ENCODE measurements around the gene KANSL1.

Gene KANSL1

GRCh38 chr17:45992175-45992574, 201.1 kb downstream of the KANSL1 start:
- DNase-seq = no peak

GRCh38 chr17:45991341-45991740, 201.9 kb downstream of the KANSL1 start:
- no peak for DNase-seq

GRCh38 chr17:45990886-45991285, 202.3 kb downstream of the KANSL1 start:
- no peak for DNase-seq

DNA sequence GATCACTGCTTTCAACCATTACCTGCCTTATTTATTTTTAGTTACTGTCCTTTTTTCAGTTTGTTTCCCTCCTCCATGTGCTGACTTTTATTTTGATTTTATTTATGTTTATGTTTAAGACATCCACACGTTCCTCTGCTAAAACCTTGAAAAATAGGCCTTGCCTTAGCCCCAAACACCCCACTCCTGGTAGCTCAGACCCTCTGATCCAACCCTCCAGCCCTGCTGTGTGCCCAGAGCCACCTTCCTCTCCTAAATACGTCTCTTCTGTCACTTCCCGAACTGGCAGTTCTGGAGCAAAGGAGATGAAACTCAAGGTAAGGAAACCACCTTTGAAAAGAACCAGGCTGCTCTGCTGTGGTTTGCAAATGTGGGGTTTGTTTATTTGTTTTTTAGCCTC, 203.5 kb downstream of the KANSL1 start:
- DNase-seq = no peak

DNA sequence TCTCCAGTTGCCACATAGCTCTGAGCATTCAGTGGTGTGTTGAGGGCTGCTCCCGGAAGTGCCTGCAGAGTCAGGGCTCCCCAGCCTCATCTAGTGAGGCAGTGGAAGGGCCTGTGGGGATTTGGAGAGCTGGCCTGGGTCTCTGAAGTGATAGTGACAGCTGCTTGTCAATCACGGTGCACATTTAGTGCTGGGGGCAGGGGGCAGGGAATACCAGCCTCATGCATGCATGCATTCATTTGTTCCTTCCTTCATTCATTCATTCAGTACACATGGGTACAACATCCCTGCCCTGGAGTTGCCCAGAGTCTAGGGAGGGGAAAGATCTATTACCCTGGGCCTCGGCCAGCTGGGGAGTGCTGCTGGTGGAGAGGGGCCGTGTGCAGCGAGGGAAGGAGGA, 205.5 kb downstream of the KANSL1 start:
- no peak for DNase-seq

DNA sequence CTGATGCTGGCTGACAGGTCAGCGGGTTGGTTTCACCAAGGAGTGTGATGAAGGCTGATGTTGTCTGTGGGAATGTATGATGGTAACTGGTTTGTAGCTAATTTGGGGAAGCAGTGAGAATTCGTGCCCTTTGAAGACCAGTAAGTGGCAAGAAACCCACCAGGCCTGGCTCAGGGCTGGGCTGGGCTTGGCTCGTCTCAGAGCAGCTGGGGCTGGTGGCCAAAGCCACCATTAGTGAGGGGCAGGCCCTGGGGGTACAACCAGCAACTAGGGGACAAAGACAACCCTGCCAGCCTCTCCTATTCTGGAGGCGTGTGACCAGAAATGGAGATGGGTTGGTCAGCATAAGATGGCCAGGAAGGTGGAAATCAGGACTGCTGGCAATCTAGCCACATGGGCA, 207.2 kb downstream of the KANSL1 start:
- DNase-seq = no peak

- no peak for DNase-seq
Measured at GRCh38 chr17:45985447-45985846, 207.8 kb downstream of the KANSL1 start.

GRCh38 chr17:45984368-45984767, 208.9 kb downstream of the KANSL1 start:
- no peak for DNase-seq

- DNase-seq = no peak
Measured at GRCh38 chr17:45983614-45984310, 209.5 kb downstream of the KANSL1 start.

DNA sequence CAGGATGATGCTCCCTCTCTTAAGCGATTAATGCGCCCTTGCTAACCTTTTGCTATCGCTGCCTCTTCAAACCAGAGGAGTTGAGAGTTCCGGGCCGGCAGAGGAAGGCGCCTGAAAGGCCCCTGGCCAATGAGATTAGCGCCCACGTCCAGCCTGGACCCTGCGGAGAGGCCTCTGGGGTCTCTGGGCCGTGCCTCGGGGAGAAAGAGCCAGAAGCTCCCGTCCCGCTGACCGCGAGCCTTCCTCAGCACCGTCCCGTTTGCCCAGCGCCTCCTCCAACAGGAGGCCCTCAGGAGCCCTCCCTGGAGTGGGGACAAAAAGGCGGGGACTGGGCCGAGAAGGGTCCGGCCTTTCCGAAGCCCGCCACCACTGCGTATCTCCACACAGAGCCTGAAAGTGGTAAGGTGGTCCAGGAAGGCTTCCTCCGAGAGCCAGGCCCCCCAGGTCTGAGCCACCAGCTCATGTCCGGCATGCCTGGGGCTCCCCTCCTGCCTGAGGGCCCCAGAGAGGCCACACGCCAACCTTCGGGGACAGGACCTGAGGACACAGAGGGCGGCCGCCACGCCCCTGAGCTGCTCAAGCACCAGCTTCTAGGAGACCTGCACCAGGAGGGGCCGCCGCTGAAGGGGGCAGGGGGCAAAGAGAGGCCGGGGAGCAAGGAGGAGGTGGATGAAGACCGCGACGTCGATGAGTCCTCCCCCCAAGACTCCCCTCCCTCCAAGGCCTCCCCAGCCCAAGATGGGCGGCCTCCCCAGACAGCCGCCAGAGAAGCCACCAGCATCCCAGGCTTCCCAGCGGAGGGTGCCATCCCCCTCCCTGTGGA, 210.2 kb downstream of the KANSL1 start:
- no peak for DNase-seq

DNA sequence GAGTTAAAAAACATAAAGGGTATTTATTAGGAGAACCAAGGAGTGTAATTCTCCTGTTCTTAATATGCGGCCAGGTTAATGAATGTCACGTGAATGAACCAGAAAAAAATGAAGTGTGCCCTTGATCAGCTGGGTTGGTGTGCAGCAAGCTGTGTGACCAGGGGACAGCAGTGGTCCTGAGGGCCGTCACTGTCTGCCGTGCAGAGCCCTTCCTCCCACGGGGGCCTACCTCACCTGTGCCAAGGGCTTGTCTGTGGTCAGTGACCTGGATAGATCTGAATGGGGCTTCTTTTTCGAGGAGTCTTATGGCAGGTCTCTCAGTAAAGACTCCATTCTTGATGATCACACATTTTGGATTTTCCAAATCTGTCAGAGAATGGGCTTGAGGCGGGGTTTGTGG, 211.9 kb downstream of the KANSL1 start:
- DNase-seq = no peak

DNA sequence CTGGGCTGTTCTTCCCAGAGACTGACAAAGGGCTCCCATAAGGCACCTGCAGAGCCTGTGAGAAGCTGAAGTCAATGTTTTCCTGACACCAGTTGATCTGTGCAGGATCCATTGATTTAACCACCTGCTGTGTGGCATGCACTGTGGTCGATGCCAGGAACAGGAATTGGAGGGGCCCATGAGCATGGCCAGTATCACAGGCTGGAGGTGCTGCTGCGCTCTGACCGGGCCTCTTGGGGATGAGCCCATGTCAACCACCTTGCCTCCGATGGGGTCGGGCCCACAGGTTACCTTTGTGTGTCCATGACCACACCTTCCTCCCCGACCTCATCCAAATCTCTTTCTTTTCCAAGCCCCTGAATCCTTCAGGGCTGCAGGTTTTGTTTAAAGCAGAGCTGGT, 212.4 kb downstream of the KANSL1 start:
- DNase-seq = no peak

All from NCI-H1930 (cell line).